ENCODE measurements around the gene BRD4.
A peak's percentile ranks its signal among the peaks of the same experiment; 100 is the strongest.
"Not testable (repeated sequence)": the region's sequence is repeated elsewhere in the genome, so short reads cannot be mapped to it uniquely, and the experiment has no call there.

The BRD4 gene

DNA sequence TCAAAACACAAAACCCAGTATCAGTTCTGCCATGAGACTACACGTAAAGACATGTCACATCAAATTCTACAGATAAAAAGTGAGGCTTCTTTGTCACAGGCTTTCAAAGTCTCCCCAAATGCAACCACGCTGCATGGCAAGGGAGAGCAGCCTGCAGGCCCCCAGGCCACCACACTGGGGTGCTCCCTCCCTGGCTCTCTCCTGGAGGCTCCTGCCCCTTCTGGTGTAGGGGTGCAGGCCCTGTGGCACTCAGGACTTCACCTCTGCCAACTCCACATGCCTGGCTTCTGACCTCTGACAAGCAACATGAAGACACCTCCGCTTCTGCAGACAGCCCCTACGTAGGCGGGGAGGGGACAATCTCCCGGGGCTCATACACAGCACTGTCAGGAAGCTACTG, 32.9 kb upstream of the BRD4 start:
- CTCF ChIA-PET: interaction anchor here (0.6 kb wide), 1 partner anchor 28 kb away, joined by 3 read pairs; no protein-coding TSS in a partner anchor
- no peak for DNase-seq (ENCODE audit: extremely low spot score)
- POLR2A ChIA-PET: interaction anchor here (0.5 to 0.6 kb wide), 2 partner anchors 31 to 144 kb away, joined by 3 to 6 read pairs; no protein-coding TSS in a partner anchor
- TF ChIP-seq CTCF (IDR thresholded peaks at IDR 0.05; ENCODE audit: control extremely low read depth, extremely low read depth, low read depth, missing control alignments): no peak

GRCh38 chr19:15363791-15364190, 31.5 kb upstream of the BRD4 start:
- POLR2A ChIA-PET; DNase-seq (ENCODE audit: extremely low spot score); CTCF ChIA-PET: not testable (repeated sequence)

- DNase-seq (ENCODE audit: extremely low spot score); POLR2A ChIA-PET; CTCF ChIA-PET: not testable (repeated sequence)
Observed at GRCh38 chr19:15363048-15363447, 30.7 kb upstream of the BRD4 start.

- ChIA-PET CTCF (interaction anchor here (1.4 to 3.2 kb wide), 4 partner anchors 11 to 97 kb away, joined by 4 to 13 read pairs (median 4); partner anchors contain the start of gene AKAP8), POLR2A (interaction anchor here (0.6 to 1.5 kb wide), 3 partner anchors 8 to 41 kb away, joined by 3 read pairs; no protein-coding TSS in a partner anchor)
- not testable (repeated sequence) for DNase-seq (ENCODE audit: extremely low spot score)
Observed at GRCh38 chr19:15360015-15360414, 27.7 kb upstream of the BRD4 start.

DNA sequence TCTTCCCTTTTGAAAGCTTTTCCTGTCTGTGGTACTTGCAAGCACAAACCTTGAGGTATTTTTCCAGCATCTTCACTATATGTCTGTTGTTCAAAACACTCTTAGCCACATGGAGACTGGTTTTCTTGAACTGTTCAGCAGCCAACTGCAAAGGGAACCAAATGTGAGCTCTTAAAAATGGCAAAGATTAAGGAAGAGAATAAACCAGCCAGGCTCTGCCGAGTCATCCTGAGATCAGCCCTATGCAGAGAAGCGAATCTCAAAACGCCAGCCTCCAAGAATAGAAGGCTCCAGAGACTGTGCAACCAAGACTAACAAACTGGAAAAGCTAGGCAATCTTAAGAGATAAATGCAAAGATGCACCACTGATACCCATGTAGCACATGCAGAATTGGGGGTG, 26.6 kb upstream of the BRD4 start:
- ChIA-PET POLR2A (interaction anchor here (1.0 kb wide), 2 partner anchors 19 to 60 kb away, joined by 3 read pairs; no protein-coding TSS in a partner anchor), CTCF (interaction anchor here (1.3 to 3.2 kb wide), 6 partner anchors 10 to 96 kb away, joined by 3 to 13 read pairs (median 4); no protein-coding TSS in a partner anchor)
- no peak for TF ChIP-seq CTCF (IDR thresholded peaks at IDR 0.05; ENCODE audit: control extremely low read depth, extremely low read depth, low read depth, missing control alignments)
- no peak for DNase-seq (ENCODE audit: extremely low spot score)

- CTCF ChIA-PET: interaction anchor here (1.1 to 3.2 kb wide), 4 partner anchors 9 to 41 kb away, joined by 3 to 13 read pairs (median 4); no protein-coding TSS in a partner anchor
- TF ChIP-seq CTCF (IDR thresholded peaks at IDR 0.05; ENCODE audit: control extremely low read depth, extremely low read depth, low read depth, missing control alignments): no peak
- POLR2A ChIA-PET: interaction anchor here (1.0 to 1.3 kb wide), 2 partner anchors 20 to 24 kb away, joined by 3 to 11 read pairs; no protein-coding TSS in a partner anchor
- no peak for DNase-seq (ENCODE audit: extremely low spot score)
Observed at GRCh38 chr19:15357906-15358305, 25.6 kb upstream of the BRD4 start.

DNA sequence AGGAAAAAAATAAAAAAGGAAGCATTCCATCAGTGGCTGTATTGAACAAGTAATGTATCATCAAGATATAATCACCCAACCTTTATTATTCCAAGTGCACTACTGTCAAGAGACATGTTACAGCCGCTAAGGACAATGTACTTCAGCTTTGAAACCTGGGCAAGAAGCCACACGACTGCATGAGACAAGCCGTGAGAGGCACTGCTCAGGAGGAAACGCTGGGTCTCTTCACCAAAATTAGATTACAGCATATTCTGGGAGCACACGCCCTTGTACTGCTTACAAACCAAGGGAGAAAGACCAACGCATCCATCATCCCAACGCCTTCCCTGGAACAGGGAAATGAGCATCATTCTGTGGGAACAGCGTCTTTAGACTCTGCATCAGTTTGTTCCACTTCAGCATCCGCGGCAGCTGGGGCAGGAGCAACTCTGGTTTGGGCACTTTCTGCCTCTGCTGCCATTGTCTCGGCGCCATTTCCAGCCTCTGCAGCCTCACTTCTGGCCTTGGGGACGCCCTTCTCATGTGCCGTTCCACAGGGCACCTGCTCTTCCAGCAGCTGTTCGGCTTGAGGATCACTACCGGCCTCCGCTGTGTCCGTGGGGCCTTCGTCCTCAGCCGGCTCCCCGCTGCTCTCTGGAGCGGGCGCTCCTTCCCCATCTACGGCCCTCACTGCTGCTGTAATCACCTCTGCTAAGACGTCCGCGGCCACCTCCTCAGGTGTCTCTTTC, 22.4 kb upstream of the BRD4 start:
- ChIA-PET CTCF (no interaction called here), POLR2A (interaction anchor here (0.7 to 0.9 kb wide), 2 partner anchors 25 to 100 kb away, joined by 3 read pairs; partner anchors contain the start of gene AKAP8)
- no peak for TF ChIP-seq CTCF (IDR thresholded peaks at IDR 0.05; ENCODE audit: control extremely low read depth, extremely low read depth, low read depth, missing control alignments)
- peak; percentile 13 for DNase-seq (ENCODE audit: extremely low spot score)

DNA sequence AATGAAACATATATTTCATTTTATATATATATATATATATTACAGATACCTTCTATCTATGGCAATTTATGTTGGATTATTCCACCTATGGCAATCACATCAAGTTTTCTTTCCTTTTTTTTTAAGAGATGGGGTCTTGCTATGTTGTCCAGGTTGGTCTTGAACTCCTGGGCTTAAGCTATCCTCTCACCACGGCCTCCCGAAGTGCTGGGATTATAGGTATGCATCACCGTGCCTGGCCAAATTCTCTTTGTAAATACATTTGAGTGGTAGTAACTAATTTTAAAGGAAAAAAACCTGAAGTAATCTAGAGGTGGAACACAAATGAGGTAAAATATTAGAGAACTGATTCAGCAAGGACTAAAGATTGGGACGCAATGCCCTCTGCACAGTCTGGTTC, 21.6 kb upstream of the BRD4 start:
- TF ChIP-seq CTCF (IDR thresholded peaks at IDR 0.05; ENCODE audit: control extremely low read depth, extremely low read depth, low read depth, missing control alignments): no peak
- DNase-seq (ENCODE audit: extremely low spot score): no peak
- CTCF ChIA-PET: interaction anchor here (2.0 kb wide), 1 partner anchor 66 kb away, joined by 4 read pairs; no protein-coding TSS in a partner anchor
- POLR2A ChIA-PET: no interaction called here

GRCh38 chr19:15352535-15352934, 20.2 kb upstream of the BRD4 start:
- POLR2A ChIA-PET: interaction anchor here (0.7 kb wide), 1 partner anchor 19 kb away, joined by 8 read pairs; no protein-coding TSS in a partner anchor
- DNase-seq (ENCODE audit: extremely low spot score): not testable (repeated sequence)
- CTCF ChIA-PET: interaction anchor here (2.0 kb wide), 1 partner anchor 67 kb away, joined by 4 read pairs; no protein-coding TSS in a partner anchor

DNA sequence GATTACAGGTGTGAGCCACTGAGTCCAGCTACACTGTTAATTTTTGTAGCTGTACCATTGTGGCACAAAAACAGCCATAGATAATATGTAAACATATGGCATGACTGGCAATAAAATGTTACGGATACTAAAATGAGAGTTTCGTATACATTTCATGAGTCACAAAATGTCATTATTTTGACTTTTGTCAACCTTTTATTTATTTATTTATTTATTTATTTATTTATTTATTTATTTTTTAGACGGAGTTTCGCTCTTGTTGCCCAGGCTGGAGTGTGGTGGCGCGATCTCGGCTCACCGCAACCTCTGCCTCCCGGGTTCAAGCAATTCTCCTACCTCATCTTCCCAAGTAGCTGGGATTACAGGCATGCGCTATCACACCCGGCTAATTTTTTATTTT, 9.0 kb upstream of the BRD4 start:
- CTCF ChIA-PET; POLR2A ChIA-PET; DNase-seq (ENCODE audit: extremely low spot score): not testable (repeated sequence)
